GM21528 (cell line): ENCODE data around the gene ZC3H10.
"Not testable (repeated sequence)": the region's sequence is repeated elsewhere in the genome, so short reads cannot be mapped to it uniquely, and the experiment has no call there.

Source experiments
- ATAC-seq: cut with Tn5 transposase; IDR thresholded peaks from one replicate; pipeline ENCODE4 v1.9.1; 2021; ENCODE audit warnings: mild to moderate bottlenecking, moderate library complexity; ENCODE audit not compliant: unreplicated experiment, low FRiP score

ZC3H10 gene

DNA sequence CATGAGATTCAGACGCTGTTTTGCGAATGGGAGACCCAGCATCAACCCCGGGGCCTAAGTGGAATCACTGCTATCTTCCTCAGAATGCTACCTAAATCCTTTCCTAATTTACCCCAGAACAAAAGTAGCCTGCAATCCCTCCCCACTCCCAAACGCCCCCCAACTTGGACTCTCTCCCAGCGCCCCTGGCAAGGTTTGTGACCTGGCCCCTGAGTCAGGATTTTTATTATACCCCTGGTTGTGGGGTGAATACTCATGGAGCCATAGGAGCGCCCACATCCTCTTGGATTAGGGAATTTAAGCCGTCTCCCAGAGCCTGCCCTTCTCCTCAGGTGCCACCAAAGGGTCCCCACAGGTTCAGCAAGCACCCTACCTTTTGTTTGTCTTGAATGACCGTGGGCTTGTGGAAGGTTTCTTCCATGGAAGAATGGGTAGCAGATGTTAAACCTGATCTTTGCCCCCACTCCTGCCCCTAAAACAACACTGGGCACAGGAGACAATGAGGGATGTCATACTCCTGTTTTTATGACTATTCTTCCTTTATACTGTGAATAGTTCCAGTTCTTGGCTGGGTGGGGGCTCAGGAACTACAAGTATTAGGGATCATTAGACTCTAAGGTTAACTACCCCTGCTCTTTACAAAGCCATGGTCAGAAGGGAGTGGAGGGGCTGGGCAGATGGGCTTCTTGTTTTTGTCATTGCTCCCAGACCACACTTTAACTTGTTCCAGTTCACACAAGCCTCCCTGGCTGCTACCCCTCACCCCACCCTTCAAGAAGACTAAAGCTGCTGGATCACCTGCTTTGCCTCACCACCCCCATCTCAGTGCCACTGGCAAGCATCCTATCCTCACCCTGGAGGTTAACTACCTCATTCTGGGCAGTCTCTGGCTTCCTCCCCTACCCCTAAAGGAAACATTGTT lies 35.0 kb downstream of the ZC3H10 start:
- no peak for ATAC-seq

DNA sequence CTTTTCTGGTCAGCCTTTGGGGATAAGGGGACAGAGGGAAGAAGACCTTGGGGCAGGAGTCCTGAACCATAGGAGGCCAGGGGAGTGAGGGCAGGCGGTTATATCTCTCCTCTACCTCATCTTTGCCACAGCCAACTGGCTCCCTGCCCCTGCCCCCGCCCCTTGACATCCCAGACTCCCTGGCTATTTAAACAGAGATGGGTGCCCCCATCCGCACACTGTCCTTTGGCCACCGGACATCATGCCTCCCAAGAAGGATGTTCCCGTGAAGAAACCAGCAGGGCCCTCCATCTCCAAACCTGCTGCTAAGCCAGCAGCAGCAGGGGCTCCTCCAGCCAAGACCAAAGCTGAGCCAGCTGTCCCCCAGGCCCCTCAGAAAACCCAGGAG lies 35.6 kb downstream of the ZC3H10 start:
- no peak for ATAC-seq

- no peak for ATAC-seq
Observed at GRCh38 chr12:56154246-56154771, 36.2 kb downstream of the ZC3H10 start.

DNA sequence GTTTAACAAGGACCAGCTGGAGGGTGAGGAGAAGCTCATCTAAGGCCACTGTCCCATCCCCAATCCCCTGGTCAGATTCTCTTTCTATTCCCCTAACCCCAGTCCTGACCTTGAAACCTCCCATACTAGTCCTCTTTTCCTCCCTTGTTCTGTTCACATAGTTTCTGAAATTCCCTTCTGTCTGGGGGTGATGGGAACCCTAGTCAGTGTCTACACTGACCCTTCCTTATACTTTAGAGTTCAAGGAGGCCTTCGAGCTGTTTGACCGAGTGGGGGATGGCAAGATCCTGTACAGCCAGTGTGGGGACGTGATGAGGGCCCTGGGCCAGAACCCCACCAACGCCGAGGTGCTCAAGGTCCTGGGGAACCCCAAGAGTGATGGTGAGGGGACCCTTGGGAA lies 36.8 kb downstream of the ZC3H10 start:
- ATAC-seq, result no peak

DNA sequence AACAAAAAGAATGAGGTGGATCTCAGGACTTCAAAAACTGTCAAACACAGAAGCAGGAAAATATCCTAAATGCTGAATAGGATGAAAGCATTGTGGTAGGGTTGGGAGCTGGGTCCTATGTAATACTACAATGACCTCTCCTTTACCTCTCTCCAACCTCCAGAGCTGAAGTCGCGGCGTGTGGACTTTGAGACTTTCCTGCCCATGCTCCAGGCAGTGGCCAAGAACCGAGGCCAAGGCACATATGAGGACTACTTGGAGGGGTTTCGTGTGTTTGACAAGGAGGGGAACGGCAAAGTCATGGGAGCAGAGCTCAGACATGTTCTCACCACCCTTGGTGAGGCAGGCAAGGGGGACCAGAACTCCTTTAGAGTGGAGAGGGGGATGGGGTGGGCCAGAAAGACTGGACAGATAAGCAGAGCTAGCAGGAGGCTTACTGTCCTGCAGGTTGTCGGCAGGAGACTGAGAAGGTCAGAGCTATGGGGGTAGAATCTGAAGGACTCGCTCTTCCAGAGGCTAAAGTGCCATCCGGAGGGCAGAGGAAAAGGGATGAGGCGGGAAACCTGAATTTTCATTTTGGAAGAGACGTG lies 37.3 kb downstream of the ZC3H10 start:
- no peak for ATAC-seq

GRCh38 chr12:56156464-56157200 lies 38.6 kb downstream of the ZC3H10 start:
- ATAC-seq, result not testable (repeated sequence)

GRCh38 chr12:56157201-56158028 lies 39.3 kb downstream of the ZC3H10 start:
- no peak for ATAC-seq

GRCh38 chr12:56158029-56158925 lies 40.2 kb downstream of the ZC3H10 start, which contains the start of gene MYL6:
Gene MYL6 (plus strand): TSS chr12:56158359. CDS start chr12:56158402, 43 bp downstream.
- no peak for ATAC-seq

DNA sequence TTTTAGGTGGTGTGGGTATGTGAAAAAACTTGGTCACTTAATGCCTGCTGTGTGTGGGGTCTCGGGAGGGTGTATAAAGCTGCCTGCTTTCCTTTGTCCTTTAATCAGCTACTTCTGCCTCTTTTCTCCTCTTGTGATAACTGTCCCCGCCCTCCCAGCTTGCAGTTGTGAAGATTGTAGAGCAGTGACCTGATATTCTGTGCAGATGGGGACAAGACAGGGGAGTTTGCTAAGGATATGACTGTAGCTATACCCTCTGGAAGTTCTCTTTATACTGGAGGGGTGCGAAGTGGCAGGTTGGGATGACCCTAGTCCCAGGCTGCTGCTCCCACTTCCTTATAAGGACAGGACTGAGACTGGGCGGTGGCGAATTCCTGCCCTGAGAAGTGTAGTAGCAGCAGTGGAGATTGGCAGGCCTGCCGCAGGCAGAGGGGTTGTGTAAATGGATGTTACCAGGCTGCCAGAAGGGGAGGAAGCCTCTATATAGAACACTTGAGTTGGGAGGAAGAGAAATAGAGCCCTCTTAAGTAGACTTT lies 40.9 kb downstream of the ZC3H10 start:
- no peak for ATAC-seq

GRCh38 chr12:56159482-56160192 lies 41.6 kb downstream of the ZC3H10 start:
- no peak for ATAC-seq

DNA sequence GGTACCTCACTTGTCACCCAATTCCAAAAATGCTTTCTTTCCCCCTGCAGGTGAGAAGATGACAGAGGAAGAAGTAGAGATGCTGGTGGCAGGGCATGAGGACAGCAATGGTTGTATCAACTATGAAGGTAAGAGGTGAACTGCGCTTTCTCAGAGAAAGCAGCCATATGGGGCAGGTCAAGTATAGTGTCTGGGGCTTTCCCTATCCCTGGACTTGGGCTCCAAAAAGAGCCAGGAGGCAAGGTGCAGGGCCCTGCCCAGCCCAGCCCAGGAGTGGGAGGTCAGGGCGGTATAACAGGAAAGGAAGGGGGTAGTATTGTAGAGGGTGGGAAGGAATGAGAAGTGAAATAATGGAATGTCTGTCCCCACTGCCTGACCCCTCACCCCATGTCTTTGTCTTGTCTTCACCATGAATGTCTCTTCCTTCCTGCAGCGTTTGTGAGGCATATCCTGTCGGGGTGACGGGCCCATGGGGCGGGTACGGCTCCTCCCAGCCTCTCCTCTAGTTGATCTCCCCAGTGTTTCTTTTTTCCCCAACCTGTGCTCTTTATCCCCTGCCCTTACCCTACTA lies 42.2 kb downstream of the ZC3H10 start:
- ATAC-seq, result no peak

DNA sequence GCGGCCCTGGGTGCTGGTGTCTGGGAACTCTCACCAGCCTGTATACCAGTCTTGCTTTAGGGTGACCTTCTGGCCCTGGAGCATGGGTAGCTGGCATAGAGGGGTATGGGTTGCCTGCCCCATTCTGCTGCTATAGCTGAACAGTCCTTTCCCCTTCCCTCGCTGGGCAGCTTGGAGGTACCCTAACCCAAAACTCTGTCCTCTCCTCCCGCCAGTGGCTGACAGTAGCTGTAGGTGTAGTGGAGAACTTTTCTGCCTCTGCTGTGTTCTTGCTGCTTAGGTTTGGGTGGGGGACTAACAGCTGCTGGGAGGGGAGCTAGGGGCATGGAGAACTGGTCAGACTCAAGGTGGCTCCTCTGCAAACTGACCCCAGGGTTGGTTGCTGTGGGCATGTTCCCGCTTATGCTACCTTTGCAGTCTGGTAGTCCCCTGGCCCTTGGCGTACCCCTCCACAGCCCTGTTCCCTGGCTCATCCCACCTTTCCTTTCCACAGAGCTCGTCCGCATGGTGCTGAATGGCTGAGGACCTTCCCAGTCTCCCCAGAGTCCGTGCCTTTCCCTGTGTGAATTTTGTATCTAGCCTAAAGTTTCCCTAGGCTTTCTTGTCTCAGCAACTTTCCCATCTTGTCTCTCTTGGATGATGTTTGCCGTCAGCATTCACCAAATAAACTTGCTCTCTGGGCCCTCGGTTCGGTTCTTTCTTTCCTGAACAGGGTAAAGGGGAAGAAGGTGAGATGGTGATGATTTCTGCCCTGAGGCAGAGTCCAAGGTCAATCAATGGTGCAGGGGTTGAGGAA lies 43.0 kb downstream of the ZC3H10 start:
- no peak for ATAC-seq

DNA sequence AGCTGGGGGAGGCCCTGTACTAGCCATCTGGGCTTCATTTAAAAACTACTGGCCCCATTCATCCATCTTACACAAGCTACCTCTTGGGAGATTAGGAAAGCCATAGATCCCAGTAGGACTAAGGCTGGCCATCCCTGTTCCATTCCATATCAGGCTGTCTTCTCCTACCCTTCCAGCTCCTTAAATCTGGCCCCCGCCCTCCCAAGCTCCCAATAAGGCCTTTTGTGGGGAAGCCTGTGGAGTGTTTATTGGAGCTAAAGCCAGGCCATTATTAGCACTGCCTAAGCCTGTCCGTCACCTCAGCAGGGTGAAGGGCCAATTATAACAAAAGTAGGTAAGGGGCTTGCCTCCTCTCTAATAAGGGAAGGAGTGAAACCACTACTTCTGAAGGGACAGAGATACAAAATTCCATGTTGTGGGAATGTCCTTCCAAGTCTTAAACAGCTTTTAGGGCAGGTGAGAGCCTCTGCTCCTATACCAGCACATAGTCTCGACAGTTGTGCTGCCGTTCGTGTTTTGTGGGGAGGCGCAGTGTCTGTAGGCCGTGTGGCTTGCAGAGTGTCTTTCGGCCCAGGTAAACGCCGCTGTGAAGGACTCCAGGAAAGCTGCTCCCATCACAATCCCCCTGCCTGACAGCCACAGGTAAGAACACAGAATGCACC lies 43.8 kb downstream of the ZC3H10 start:
- ATAC-seq, result no peak

GRCh38 chr12:56162468-56163290 lies 44.6 kb downstream of the ZC3H10 start:
- no peak for ATAC-seq

DNA sequence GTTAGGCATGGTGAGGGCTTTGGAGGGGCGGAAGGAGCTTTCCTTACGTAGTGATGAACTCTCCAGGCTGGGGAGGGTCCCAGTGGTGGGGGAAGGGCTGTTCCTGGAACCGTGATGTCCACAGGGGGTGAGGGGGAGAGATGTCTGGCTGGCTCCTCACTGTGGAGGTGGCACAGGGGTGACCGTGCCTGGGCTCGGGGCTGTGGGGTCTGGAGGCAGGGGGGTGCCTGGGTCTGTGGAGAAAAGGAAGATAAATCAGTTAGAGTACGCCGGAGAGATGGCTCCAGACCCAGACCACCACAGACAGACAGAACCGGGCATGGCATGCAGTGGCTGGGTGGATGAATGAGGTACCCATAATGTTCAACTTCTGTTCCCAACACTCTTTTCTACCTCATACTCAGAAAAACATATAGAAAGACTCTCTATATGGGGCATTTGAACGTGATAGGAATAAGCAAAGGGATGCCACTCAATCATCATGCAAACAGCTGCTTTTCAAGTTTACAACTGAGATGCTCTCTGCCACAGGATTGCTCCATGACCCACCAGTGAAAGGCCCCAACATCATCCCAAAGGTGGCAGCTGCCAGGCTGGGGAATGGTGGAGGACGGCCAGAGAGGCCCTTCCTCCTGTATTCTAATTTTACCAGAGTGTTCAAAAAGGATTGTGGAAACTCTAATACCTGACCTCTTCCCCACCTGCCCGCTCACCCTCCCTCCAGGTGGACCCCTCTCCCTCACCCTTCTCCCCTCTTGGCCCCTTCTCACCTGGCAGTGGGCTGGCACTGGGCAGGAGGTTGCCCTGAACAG lies 45.7 kb downstream of the ZC3H10 start:
- no peak for ATAC-seq
